Neural progenitor cell (in vitro differentiated cells): ENCODE results near the gene PREX1. TPM values are rescaled to one million over a fixed set of nuclear protein-coding genes. Genes with fewer than 3 reads are reported as not detected.

Experiments
- DNase-seq: peaks from one replicate; pipeline ENCODE4 v3.0.0-alpha.2; 2016; ENCODE audit warnings: low spot score
- H2AFZ ChIP-seq: fragments of 200-600 bp; sonication (generic); replicated peaks from 2 replicates; pipeline ENCODE4 v1.6.1; 2016; ENCODE audit warnings: antibody characterized with exemption
- H3F3A ChIP-seq: fragments of 200-600 bp; sonication (generic); 2 replicates; pipeline ENCODE4 v1.6.1; 2016; ENCODE audit warnings: antibody characterized with exemption, low read depth
- H3K27ac ChIP-seq: fragments of 200-600 bp; sonication (generic); 2 replicates; pipeline ENCODE4 v1.5.1; 2016; ENCODE audit warnings: mild to moderate bottlenecking
- H3K27me3 ChIP-seq: fragments of 200-600 bp; sonication (generic); 2 replicates; pipeline ENCODE4 v1.6.1; 2016; ENCODE audit warnings: mild to moderate bottlenecking, moderate library complexity
- H3K36me3 ChIP-seq: fragments of 200-600 bp; sonication (generic); 2 replicates; pipeline ENCODE4 v1.5.1; 2016
- H3K4me1 ChIP-seq: fragments of 200-600 bp; sonication (generic); 2 replicates; pipeline ENCODE4 v1.6.1; 2016; ENCODE audit warnings: mixed run types
- H3K4me2 ChIP-seq: fragments of 200-600 bp; sonication (generic); 2 replicates; pipeline ENCODE4 v1.6.1; 2016
- H3K4me3 ChIP-seq: fragments of 200-600 bp; sonication (generic); 2 replicates; pipeline ENCODE4 v1.5.1; 2016
- H3K79me2 ChIP-seq: fragments of 200-600 bp; sonication (generic); 2 replicates; pipeline ENCODE4 v1.6.1; 2016; ENCODE audit warnings: low read depth
- H3K9ac ChIP-seq: fragments of 200-600 bp; sonication (generic); 2 replicates; pipeline ENCODE4 v1.6.1; 2016
- H3K9me3 ChIP-seq: fragments of 200-600 bp; sonication (generic); 2 replicates; pipeline ENCODE4 v1.5.1; 2016; ENCODE audit warnings: low read depth
- H4K20me1 ChIP-seq: fragments of 200-600 bp; sonication (generic); 2 replicates; pipeline ENCODE4 v1.6.1; 2016; ENCODE audit warnings: low read depth
- H3K27ac Mint-ChIP-seq: 3 replicates; pipeline ENCODE4 v1.8.0; 2021; ENCODE audit warnings: mixed read lengths
- H3K27me3 Mint-ChIP-seq: 2 replicates; pipeline ENCODE4 v1.8.0; 2022; ENCODE audit warnings: low read depth, mild to moderate bottlenecking, inconsistent platforms, moderate library complexity, mixed read lengths; ENCODE audit not compliant: insufficient read depth
- H3K36me3 Mint-ChIP-seq: 3 replicates; pipeline ENCODE4 v1.8.0; 2021; ENCODE audit warnings: mixed read lengths
- H3K4me1 Mint-ChIP-seq: 3 replicates; pipeline ENCODE4 v1.8.0; 2021; ENCODE audit warnings: mixed read lengths
- H3K4me3 Mint-ChIP-seq: 3 replicates; pipeline ENCODE4 v1.8.0; 2021; ENCODE audit warnings: mild to moderate bottlenecking, moderate library complexity, mixed read lengths
- H3K9me3 Mint-ChIP-seq: 3 replicates; pipeline ENCODE4 v1.8.0; 2020; ENCODE audit warnings: mixed read lengths
- EZH2 ChIP-seq: fragments of 200-600 bp; sonication (generic); IDR thresholded peaks from 2 replicates; pipeline ENCODE4 v1.6.1; 2017; ENCODE audit warnings: antibody characterized with exemption, mild to moderate bottlenecking, moderate library complexity
- EZH2phosphoT487 ChIP-seq: fragments of 200-600 bp; sonication (generic); IDR thresholded peaks from 2 replicates; pipeline ENCODE4 v1.6.1; 2017; ENCODE audit warnings: antibody characterized with exemption
- total RNA-seq: library from RNA; depleted of rRNA; stranded (reverse); fragments of >200 nt; gene quantifications from 2 replicates; pipeline ENCODE4 v1.2.3, GENCODE V29; 2015; ENCODE audit warnings: low replicate concordance
- TF ChIP-seq, protein P1 (sequence below): fragments of 200-600 bp; sonication (generic); IDR thresholded peaks from 2 replicates; pipeline ENCODE4 v1.5.1; 2017; ENCODE audit warnings: antibody characterized with exemption, mild to moderate bottlenecking

PREX1 gene
- total RNA-seq, 1 donor from 2014 or later: 4.5 TPM

DNA sequence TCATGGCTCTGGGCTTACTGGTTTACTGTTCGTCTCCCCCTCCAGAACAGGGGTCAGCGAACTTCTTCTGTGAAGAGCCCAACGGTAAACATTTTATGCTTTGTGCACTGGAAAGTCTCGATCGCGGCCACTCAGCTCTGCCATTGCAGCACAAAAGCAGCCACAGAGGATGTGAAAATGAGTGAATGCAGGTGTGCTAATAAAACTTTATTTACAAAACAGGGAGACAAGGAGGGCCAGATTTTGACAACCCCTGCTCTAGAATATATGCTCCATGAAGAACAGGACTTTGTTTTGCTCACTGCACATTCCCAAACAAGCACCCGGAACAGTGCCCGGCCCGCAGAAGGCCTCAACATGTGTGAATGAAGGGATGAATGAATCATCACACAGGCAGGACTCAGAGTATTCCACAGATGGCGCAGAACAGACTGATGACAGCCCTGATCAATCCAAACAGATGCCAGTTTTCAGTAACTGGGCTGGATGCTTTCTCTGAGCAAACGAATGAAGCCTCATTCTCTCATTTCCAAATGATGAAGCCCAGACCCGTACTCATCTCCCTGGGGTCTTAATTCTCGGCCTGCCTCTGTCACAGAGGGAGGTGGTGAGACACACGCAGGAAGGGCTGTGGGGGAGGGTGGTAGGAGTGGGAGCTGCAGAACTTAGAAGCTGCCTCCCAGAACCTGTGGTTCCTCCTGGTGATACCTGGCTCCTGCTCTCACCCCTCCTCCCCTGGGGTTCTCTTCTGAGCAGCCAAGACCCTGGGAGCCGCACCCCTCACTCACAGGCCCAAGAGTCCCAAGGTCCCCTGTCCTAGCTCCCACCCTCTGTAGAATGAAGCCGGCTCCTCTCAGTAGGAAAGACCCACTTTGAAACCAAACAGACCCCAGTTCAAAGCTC is 196.4 kb downstream of the PREX1 start:
- Histone ChIP-seq H3F3A (no peaks in the 10 kb centered on the region), H3K4me2 (no peak overlapping the region), H3K27me3 (no peaks in the 10 kb centered on the region), H3K9me3 (no peaks in the 10 kb centered on the region), H4K20me1 (no peaks in the 10 kb centered on the region), H3K4me3 (no peak overlapping the region), H3K27ac (no peak overlapping the region), H3K9ac (no peak overlapping the region), H3K79me2 (no peaks in the 10 kb centered on the region), H3K36me3 (no peaks in the 10 kb centered on the region), H2AFZ (no peak overlapping the region), H3K4me1 (no peaks in the 10 kb centered on the region)
- Mint-ChIP-seq H3K36me3 (peaks cover 29% of the 10 kb centered on the region), H3K9me3 (no peaks in the 10 kb centered on the region), H3K27ac (no peak overlapping the region), H3K4me3 (no peak overlapping the region), H3K27me3 (no peaks in the 10 kb centered on the region), H3K4me1 (no peaks in the 10 kb centered on the region)
- TF ChIP-seq, protein P1, sequence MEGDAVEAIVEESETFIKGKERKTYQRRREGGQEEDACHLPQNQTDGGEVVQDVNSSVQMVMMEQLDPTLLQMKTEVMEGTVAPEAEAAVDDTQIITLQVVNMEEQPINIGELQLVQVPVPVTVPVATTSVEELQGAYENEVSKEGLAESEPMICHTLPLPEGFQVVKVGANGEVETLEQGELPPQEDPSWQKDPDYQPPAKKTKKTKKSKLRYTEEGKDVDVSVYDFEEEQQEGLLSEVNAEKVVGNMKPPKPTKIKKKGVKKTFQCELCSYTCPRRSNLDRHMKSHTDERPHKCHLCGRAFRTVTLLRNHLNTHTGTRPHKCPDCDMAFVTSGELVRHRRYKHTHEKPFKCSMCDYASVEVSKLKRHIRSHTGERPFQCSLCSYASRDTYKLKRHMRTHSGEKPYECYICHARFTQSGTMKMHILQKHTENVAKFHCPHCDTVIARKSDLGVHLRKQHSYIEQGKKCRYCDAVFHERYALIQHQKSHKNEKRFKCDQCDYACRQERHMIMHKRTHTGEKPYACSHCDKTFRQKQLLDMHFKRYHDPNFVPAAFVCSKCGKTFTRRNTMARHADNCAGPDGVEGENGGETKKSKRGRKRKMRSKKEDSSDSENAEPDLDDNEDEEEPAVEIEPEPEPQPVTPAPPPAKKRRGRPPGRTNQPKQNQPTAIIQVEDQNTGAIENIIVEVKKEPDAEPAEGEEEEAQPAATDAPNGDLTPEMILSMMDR: no peak
- TF ChIP-seq EZH2phosphoT487: no peak
- no peak for TF ChIP-seq EZH2
- DNase-seq: no peak

DNA sequence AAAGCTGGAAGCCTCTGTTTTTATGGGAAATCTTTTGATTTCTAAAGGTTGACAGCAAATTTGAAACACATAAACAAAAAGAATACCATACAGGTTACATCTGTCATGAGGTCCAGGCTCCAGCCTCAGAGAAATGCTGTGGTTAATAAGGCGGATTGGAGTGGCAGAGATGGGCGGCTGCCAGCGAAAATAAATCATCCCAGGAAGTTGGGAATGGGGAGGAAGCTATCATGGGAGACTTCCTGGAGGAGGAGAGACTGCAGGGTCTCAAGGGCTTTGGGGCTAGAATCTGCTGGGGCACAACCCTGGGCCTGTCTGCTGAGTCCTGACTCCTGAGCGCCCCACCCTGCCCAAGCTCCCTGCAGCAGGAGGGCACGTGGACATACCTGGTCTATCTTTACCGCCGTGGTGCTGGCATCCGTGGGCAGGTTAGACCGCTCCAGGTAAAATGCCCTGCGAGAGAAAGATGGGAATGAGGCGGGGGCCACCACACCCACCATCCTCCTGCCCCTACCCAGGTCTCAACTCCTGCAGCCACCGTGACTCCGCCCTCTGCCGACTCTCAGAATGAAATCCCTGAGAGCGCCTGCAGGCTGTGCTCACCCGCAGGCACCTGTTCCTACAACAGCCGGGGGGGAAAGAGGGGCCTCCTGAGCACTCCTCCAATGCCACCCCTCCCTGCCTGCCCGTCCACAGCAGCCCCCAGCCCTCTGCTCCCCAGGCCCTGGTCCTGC is 197.3 kb downstream of the PREX1 start:
- H3K4me3 Mint-ChIP-seq: no peak overlapping the region
- Histone ChIP-seq H3K4me2 (no peak overlapping the region), H2AFZ (no peak overlapping the region), H4K20me1 (no peaks in the 10 kb centered on the region), H3K36me3 (no peaks in the 10 kb centered on the region), H3F3A (no peaks in the 10 kb centered on the region), H3K4me3 (no peak overlapping the region), H3K79me2 (no peaks in the 10 kb centered on the region), H3K27ac (no peak overlapping the region), H3K27me3 (no peaks in the 10 kb centered on the region), H3K9ac (no peak overlapping the region), H3K9me3 (no peaks in the 10 kb centered on the region), H3K4me1 (no peaks in the 10 kb centered on the region)
- TF ChIP-seq EZH2 (no peak), EZH2phosphoT487 (no peak)
- TF ChIP-seq, protein P1: no peak
- no peaks in the 10 kb centered on the region for H3K4me1 Mint-ChIP-seq
- no peak overlapping the region for H3K27ac Mint-ChIP-seq
- peak; percentile 31 for DNase-seq
- H3K36me3 Mint-ChIP-seq: peaks cover 33% of the 10 kb centered on the region
- H3K27me3 Mint-ChIP-seq: peaks cover 2% of the 10 kb centered on the region
- no peaks in the 10 kb centered on the region for H3K9me3 Mint-ChIP-seq

DNA sequence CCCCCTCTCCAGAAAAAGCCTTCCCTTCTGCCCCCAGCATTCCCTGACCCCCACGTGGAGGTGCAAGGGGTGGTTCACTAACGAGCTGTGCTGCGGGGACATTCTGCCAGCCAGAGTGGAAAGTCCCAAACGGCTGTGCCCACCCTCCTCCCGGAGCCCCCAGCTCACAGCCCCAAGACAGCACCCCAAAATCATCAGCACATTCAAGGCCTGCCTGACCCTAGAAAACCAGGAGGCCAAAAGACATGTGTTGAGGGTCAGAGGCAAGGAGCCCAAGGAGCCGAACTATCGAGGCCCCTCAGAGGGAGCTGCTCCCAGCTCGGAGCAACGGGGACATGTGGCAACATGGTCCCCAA is 197.9 kb downstream of the PREX1 start:
- TF ChIP-seq EZH2: no peak
- TF ChIP-seq, protein P1: no peak
- TF ChIP-seq EZH2phosphoT487: no peak
- Mint-ChIP-seq H3K4me3 (no peak overlapping the region), H3K27me3 (peaks cover 2% of the 10 kb centered on the region), H3K36me3 (peaks cover 32% of the 10 kb centered on the region), H3K9me3 (no peaks in the 10 kb centered on the region), H3K4me1 (no peaks in the 10 kb centered on the region), H3K27ac (no peak overlapping the region)
- Histone ChIP-seq H3K4me1 (no peaks in the 10 kb centered on the region), H2AFZ (no peak overlapping the region), H3K27me3 (no peaks in the 10 kb centered on the region), H3F3A (no peaks in the 10 kb centered on the region), H3K4me2 (no peak overlapping the region), H3K4me3 (no peak overlapping the region), H3K79me2 (no peaks in the 10 kb centered on the region), H4K20me1 (no peaks in the 10 kb centered on the region), H3K9ac (no peak overlapping the region), H3K36me3 (no peaks in the 10 kb centered on the region), H3K9me3 (no peaks in the 10 kb centered on the region), H3K27ac (no peak overlapping the region)
- no peak for DNase-seq
